Hematopoietic multipotent progenitor cell treated with erythropoietin and hydrocortisone succinate and interleukin-3 and kit ligand, for 15 days (in vitro differentiated cells): ENCODE data around the gene SQSTM1.
A peak's percentile ranks its signal among the peaks of the same experiment; 100 is the strongest.

Source experiments
- DNase-seq: peaks from one replicate; pipeline ENCODE4 v3.0.0-alpha.2; 2015; ENCODE audit warnings: low spot score

SQSTM1 gene

DNA sequence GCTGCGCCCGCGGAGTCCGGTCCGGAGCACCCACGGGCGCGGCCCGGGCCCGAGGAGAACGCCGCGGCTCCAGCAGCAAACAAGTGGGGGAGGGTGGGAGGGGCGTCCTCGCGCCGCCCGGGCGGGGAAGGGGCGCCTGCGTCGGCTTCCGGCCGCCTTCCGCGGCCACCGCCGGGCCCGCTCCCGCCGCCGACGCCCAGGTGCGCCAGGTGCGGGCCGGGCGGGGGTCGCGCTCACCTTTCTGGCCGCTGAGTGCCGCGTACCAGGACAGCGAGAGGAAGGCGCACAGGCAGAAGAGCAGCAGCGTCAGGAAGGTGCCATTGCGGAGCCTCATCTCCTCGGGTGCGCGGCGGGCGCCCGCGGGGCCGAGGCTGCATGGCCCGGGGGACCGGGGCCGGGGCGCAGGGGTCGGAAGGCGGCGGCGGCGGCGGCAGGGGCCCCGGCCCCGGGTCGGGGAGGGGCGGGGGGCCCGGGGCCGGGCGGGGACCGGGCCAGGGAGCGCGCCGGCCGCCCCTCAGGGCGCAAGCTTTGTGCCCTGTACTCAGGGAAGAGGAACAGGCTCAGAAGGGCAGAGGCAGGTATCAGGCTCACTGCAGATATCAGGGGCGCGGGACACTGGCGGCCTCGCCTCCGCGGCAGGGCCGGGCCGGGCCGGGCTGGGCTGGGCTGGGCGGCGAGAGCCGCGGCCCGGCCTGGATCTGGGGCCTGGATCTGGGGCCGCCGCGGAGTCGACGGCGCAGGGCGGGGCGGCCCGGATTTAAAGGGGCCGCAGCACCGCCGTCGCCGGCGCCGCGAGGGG is 14.3 kb upstream of the SQSTM1 start, which contains the start of gene MGAT4B:
MGAT4B (minus strand) TSS at position 617 of the 799 bp plus-strand sequence; CDS start at position 334, 283 bp downstream.
- peak; percentile 84 for DNase-seq

DNA sequence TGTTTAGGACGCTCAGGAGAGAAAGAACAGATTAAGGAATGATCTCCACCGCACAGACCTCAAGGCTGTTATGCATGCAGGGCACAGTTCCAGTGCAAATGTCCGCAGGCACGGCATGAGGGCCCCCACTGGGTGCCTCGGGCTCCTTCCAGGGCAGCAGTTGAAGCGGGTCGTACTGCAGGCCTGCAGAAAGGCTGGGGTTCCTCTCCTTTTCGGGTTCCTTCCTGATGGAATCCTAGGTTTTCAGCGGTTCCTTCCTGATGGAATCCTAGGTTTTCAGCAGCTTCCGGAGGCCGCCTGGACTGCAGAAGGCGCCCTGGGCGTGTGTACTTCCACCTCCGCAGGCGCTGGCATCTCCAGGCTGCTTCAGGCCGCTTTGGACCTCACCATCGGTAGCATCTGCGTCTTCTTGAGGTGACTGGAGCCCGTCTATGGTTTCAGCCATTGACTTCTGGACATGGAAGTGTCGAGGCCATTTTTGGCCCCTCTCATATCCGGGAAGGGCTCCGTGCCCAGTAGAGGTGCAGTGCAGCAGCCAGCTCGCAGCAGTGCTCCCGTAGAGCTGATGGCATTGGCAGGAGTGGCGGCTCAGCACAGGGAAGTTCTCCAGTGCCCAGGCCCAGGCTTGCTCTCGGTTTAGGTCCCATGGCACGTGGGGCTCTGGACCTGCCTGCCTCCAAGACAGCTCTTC is 8.4 kb upstream of the SQSTM1 start:
- DNase-seq, result no peak

DNA sequence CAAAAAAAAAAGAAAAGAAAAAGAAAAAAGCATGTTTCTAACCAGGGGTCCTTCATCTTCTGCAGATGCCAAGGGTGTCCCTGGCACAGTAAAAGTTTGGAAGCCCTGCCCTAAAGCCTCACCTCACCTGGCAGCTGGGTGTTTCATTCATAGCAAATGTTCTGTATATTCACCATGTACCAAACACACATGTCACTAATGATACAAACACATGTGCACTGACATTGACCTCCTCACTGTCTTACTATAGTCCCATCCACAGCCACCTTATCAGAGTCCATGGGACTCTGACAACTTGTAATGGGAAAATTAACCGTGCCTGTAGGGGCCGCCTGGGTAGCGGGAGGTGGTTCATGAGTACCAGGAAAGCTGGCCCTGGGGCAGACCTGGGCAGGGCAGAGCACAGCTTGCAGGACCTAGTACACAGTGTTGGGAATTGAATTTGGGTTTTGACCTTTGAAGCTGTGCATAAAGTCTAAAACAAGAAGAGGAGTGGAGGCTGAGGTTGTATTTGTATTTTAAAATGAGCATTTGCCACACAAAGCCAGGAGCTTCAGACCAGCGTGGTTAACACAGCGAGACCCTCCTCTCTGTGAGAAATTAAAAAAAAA is 7.6 kb upstream of the SQSTM1 start:
- no peak for DNase-seq

DNA sequence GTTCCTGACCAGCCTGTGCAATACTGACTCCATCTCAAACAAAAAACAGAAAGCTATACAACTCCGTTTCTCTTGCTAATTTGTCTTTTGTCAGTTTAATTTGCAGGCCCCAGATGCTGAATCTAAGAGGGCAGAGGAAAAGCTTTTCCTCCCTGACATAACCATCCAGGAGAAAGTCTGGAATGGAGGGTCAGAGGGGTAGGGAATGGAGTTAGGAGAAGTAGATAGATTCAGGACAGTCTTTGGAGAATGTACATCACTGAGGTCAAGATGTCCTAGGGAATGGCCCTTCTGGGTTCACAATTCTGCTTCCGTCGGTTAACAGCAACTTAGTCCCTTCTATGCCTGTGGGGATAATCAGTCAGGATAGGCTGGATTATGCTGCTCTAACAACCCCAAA is 6.6 kb upstream of the SQSTM1 start:
- no peak for DNase-seq

DNA sequence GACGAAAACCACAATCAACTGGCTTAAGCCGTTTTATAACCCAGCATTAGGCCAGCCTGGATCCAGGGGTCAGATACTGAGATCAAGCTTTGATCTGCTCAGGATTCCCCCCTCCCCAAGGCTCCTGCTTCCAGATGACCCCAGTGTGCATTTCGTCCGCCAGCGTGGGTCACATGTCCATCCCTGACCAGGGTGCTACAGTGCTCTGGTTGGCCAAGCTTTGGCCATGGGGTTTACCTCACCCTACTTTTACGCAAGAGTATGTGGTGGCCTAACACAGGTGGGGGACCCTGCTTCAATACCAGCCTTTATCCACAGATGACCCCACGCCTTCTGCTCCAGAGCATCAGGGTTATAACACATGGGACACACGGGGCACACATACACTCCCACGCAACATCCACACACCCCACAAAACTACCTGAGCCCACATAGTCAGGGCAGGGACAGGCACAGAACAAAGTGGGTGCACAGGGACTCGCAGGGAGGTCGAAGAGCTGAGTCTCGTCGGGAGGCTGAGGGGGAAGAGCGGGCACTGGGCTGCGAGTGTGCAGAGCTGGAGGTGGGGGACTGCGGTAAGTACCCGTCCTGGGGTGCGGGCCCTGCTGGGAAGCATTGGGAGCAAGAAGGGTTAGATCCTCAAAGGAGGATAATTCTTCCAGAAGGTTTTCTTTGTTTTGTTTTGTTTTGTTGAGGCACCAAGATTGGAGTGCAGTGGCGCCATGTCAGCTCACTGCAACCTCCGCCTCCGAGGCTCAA is 5.0 kb upstream of the SQSTM1 start:
- no peak for DNase-seq

DNA sequence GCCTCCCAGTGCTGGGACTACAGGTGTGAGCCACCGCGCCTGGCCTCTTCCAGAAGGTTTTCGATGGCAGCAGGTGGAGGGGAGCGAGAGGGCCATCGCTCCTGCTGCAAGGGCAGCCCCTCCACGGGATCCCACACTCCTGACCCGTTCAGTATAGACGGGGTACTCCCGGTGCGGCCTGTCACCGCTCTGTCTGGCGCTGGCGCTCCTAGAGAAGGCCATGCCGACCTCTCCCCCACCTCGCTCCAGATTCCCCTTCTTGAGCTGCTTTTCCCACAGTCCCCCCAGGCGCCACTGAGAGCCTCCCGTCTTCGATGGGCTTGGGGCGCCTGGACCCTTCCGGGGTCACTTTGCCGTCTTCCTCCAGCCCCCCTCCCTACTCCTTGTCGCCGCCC is 4.3 kb upstream of the SQSTM1 start:
- DNase-seq, result no peak

DNA sequence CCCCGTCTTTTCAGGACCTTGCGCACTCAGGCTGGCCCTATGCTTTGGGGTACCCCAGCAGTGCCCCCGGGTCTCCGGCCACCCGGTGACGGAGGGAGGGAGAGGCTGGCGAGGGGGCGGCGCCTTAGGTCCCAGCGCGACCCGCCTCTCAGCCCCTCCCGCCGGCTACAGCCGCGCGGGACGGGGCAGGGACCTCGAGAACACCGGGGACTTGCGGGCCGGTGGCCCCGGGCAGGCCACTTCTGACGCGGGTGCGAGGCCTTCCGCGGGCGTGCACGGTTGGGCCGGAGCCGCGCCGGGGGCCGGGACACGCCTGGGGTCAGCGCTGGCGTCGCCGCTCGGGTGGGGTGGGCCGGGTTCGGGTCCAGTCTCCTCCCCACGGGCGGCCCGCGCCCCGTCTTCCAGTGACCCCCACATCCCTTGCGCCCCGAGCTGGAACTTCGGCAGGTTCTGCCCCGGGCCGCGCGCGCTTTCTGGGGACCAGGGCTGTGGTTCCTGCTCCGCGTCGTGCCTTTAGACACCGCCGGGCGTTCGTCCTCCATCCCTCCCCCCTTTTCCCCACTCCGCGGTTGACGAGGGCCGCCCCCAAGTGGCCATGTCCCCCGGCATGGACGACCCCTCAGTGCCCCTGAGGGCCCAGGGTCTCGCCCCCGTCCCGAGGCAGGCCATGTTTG is 3.8 kb upstream of the SQSTM1 start:
- DNase-seq, result no peak

DNA sequence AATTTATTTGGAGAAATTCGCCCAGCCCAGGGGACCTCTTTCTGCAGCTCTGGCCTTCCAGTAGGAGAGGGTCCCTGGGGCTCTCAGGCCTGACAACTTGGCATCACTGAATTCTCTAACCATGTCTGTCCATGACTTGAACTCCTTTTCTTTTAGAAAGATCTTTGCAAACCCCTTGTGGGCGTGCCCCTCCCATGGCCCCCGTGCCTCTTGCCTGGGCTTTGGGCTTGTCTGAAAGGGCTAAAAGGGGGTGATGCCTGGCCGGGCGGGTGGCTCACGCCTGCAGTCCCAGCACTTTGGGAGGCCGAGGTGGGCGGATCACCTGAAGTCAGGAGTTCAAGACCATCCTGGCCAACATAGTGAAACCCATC is 3.2 kb upstream of the SQSTM1 start:
- DNase-seq, result no peak

DNA sequence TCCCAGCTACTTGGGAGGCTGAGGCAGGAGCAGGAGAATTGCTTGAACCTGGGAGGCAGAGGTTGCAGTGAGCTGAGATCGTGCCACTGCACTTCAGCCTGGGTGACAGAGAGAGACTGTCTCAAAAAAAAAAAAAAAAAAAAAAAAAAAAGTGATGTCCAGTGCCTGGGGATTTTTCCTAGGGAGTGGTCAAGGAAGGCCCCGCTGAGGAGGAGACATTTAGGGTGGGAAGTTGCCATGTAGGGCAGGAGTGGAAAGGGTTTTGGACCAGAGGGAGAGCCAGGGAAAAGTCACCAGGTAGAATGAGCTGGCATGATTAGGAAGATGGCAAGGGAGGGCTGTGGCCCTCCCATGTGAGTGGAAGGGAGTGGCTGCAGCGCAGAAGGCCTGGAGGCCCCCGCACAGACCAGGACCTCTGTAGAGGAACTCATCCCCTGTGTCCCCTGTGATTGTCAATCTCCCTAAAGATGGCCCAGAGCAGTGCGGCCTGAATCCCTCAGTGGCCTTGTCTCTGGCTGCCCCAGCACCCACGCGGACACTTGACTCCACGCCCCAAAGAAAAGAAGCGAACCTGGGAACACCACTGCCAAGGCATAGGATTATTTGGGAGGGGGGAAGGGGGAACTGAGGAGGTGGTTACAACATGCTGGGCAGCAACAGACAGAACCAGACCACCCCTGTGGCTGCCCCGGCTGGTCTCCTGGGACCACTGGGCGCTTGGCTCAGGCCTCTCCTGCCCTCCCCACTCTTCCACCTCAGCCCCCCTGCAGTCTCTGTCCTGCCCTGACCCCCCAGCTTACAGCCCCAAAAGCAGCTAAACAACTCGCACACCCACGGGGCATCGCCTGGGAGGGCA is 2.6 kb upstream of the SQSTM1 start:
- DNase-seq, result no peak

DNA sequence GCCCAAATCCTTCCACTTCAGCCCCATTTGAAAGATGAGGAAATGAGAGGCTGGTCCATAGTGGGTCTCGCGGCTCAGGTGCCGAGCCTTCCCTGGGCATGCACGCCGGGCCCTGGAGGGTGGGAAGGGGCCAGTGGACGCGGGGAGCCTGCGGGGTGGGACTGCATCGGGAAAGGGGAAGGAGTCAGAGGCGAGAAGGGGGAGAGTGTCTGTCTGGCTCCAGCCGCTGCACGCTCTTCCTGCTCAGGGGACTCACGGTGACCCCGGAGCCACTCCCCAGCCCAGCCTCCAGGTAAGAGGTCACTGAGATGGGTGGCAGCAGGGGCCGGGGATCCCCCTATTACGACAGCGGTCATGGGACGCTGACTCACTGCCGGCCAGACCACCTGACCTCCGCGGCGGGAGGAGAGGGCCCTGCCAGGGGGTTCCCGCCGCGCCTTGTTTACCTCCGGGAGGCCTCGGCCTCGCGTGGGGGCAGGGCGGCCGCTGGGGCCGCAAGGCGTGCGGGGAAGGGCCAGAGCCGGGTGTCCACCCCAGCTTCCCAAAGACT is 1.9 kb upstream of the SQSTM1 start:
- DNase-seq, result peak; percentile 40

DNA sequence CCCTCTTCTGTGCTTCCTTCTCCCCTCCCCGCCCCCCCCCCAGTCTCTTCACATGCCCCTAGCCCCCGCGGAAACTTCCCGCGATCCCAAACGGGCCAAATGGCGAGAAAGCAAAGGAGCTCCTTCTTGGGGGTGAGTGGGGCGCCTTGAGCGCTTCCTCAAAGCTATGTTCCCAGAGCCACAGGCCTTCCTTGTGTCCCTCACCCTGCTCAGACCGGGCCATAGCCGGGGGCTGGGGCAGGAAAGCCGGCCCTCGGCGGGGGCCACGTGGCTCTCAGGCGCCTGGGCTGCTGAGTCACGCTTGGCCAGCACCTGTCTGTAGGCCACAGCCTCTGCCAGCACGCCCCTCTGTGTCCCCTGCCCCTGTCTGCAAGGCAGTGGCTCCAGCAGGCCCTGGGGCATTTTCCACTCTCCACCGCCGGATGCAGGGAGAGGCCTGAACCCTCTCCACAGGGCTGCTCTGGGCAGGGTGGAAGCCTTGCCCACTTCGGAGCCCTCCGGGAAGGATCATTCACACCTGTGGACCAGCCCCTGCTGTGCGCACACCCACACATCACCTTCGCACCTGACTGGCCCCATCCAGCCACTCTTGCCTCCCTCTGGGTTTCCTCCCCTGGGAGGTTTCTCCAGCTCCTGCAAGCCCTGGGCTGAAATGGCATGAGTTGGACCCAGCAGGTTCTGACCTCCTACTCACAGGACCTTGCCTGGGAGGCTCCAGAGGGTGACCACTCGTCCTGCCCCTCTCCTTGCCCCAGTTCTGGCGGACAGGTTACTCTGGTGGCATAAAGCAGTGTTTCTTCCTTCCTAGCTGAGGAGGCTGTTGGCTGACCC is 1.2 kb upstream of the SQSTM1 start:
- peak; percentile 10 for DNase-seq

DNA sequence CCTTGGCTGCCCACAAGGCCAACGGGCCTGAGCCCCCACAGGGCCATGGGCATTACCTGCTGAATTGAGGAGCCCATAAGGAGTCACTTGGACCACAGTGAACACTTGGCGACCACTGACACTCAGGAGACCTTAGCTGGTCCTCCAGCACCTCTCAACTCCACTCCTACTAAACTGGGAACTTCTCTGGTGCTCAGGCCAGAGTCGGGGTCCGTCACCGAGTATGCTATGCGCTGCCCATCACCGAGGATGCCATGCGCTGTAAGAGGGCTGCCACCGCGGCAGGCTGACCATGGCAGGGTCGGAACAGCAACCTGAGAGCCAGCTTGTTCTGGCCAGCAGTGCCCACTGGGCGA is 600 bp upstream of the SQSTM1 start:
- no peak for DNase-seq

DNA sequence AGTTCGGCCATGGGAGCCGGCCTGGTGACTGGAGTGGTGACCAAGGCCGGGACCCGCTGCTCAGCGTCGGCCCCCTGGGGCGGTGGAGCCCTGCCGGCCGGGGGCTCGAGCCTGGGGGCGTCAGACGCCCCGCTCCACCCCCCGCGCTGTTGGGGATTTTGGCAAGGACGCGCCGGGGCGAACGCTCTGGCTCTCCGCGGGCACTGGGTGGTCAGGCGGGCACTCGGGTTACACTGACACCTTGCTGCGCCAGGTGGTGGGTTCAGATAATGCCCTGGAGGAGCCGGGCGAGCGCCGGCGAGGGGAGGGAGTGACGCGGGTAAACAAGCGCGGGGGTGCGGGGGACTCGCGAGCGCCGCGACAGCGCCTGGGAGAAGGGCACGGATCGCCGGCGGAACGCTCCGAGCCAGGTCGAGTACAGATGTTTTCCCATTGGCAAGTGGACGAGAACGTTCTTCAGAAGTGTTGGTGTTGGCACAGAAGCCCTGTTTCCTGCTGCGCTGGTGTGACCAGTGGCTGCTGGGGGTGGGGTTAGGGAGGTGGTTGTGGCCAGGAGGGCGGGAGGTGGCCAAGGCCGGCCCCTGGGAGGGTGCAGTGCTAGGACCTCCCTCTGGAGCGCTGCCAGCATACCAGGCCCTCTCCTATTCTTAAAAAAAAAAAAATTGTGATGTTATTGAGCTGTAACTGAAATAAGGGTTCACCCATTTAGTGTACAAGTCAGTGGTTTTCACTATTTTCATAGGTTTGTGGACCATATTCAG is 773 bp downstream of the SQSTM1 start:
- peak; percentile 93 for DNase-seq

DNA sequence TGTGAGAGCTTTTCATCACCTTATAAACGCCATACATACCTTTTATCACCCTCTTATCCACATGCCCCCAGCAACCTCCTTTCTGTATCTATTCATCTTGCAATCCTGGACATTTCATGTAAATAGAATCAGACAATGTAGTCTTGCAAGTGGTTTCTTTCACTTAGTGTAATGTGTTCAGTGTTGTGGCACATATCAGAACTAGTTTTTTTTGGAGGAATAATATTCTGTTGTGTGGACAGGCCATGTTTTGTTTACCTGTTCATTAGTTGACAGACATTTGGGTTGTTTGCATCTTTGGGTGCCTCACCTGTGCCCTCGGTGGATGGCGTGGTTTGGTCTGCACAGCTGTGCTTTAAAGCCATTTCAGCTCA is 1.3 kb downstream of the SQSTM1 start:
- DNase-seq, result no peak

DNA sequence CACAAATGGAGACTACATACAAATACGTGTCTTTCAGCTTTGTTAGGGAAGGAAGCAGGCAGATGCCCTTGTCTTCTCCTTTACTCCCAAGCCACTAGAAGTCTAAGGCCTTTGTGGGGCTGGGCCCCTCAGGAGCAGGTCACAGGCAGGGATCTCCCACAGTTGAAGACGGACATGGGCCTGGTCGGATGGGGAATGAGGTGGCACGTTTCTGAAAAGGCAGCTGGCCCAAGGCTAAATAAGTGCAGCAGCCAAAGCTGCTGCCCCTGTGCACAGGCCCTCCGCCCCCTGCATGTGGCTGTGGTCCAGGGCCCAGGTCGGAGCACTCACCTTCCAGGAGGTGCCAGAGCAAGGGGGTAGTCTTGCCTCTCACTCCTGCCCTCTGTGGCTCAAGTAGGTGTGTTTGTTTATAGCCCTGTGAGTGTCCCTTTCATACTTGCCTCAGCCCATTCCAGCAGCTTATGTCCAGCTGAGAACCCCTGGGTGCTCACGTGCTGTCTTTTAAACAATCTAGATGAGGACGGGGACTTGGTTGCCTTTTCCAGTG is 1.8 kb downstream of the SQSTM1 start:
- DNase-seq, result no peak

DNA sequence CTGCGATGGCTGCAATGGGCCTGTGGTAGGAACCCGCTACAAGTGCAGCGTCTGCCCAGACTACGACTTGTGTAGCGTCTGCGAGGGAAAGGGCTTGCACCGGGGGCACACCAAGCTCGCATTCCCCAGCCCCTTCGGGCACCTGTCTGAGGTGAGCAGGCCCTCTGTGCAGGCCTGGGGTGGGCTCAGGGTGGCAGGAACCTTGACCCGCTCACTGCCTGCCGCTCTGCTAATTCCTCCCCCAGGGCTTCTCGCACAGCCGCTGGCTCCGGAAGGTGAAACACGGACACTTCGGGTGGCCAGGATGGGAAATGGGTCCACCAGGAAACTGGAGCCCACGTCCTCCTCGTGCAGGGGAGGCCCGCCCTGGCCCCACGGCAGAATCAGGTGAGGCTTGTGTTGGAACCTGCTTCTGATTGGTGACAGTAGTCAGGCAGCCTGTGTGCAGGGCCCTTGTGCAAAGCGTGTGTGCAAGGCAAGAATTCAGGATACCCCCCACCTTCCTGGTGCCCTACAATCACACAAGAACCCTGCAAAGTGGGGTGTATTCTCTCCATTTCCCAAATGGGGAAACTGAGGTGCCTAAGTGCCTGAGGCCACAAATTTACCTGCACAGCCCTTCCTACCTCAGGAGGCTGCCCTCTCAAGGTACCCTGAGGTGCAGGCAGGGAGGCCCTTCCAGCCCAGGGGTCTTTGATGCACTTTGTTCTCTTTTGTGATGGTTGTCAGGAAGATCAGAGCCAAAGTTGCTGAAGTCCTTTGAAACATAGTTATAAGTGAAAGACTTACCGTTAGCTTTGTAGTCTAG is 3.4 kb downstream of the SQSTM1 start:
- DNase-seq, result no peak

DNA sequence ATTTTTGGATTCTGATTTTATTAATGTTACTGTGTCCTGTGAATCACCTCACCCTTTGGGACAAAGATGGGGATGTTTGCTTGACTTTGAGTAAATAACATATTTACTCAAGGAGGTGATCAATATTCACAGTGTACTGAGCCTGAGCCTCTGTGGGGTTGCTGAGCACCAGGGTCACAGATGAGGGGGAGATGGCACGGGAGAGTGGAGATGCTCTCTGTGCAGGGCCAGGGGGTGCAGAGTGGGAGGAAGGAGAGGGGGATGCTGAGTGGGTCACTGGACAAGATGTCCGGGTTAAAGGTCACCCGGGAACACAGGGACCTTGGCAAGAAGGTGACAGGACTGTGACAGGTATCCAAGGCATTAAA is 4.0 kb downstream of the SQSTM1 start:
- no peak for DNase-seq

DNA sequence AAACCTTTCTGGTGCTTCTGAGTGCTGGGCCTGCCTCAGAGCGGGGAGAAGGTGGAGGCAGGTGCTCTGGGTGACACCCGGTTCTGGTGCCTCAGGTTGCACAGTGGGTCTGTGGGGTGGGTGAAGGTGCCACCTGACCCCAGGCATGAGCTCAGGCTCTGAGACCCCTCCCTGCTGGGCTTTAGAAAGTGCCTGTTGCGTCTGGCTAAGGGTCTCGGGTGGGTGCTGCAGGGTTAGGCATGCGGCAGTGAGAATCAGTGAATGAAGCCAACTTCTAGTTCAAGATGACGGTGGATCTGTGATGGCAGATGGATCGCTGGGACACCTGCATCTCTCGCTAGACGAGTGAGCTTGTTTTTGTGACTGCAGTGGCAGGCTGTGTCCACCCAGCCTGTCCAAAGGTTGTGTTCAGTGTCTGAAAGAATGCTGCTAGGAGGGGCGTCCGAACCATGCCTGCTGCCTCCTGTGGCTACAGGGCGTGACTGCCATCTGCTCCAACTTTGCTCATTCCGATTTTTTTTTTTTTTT is 5.0 kb downstream of the SQSTM1 start:
- DNase-seq, result no peak
